AG04450 (cell line): ENCODE data around the gene KCTD16. TPM values are rescaled to one million over a fixed set of nuclear protein-coding genes. Genes with fewer than 3 reads are reported as not detected.

Experiments
- CTCF ChIA-PET: fragments of 300-600, 350-600 bp; formaldehyde crosslinking; extraction: SDS; loops from one replicate; lab custom pipeline; 2022; ENCODE audit warnings: antibody characterized with exemption, inconsistent platforms; lab: Charles Lee
- POLR2A ChIA-PET: fragments of 350-600 bp; formaldehyde crosslinking; extraction: SDS; loops from one replicate; lab custom pipeline; 2021; ENCODE audit warnings: antibody characterized with exemption, inconsistent platforms; lab: Yijun Ruan, JAX
- DNase-seq: peaks from one replicate; pipeline ENCODE4 v3.0.0-alpha.2; 2011; ENCODE audit warnings: low read depth, low spot score
- H3K27ac ChIP-seq: one replicate; pipeline ENCODE4 v1.5.1; 2012; ENCODE audit warnings: low read depth, low read length, control low read depth
- H3K27me3 ChIP-seq: one replicate; pipeline ENCODE4 v1.6.0; 2012; ENCODE audit warnings: low read length; ENCODE audit not compliant: control insufficient read depth, insufficient read depth
- H3K4me3 ChIP-seq: 2 replicates; pipeline ENCODE4 v1.5.1; 2011; ENCODE audit warnings: mild to moderate bottlenecking, low read depth, low read length, control low read depth
- H3K9me3 ChIP-seq: 2 replicates; pipeline ENCODE4 v1.5.1; 2012; ENCODE audit warnings: low read length; ENCODE audit not compliant: control insufficient read depth, insufficient read depth
- polyA plus RNA-seq: library from polyadenylated mRNA; depleted of rRNA; stranded (reverse); fragments of >200 nt; gene quantifications from 2 replicates; pipeline ENCODE4 v1.2.3, GENCODE V29; 2011
- TF ChIP-seq, protein P1 (sequence below): IDR thresholded peaks from 2 replicates; pipeline ENCODE4 v1.5.1; 2011; ENCODE audit warnings: low read depth, low read length, control low read depth, inconsistent platforms

KCTD16 gene
- polyA plus RNA-seq, 1 experiment: 0.38 TPM

DNA sequence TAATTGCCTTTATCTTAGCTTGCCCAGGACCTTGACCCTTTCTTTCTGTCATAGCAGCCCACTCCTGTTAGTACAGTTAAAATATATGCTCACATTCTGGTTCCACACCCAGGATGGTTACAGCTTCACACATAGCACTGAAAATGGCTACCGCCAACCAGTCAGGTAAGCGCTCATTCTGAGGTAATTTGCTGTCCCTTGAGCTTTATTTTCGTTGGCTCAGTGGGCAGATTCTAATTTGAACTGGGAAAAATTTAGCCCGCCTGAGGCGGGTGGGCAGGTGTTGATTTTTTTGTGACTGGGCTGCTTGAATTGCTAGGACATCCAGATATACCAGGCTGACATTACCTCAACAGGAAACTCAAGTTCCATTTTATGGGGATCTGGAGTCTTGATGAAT lies 137.5 kb downstream of the KCTD16 start:
- Histone ChIP-seq H3K27me3 (no peaks in the 10 kb centered on the region), H3K27ac (no peak overlapping the region), H3K4me3 (no peak overlapping the region), H3K9me3 (no peaks in the 10 kb centered on the region)
- ChIA-PET CTCF (no interaction called here), POLR2A (no interaction called here)
- DNase-seq: no peak
- TF ChIP-seq, protein P1, sequence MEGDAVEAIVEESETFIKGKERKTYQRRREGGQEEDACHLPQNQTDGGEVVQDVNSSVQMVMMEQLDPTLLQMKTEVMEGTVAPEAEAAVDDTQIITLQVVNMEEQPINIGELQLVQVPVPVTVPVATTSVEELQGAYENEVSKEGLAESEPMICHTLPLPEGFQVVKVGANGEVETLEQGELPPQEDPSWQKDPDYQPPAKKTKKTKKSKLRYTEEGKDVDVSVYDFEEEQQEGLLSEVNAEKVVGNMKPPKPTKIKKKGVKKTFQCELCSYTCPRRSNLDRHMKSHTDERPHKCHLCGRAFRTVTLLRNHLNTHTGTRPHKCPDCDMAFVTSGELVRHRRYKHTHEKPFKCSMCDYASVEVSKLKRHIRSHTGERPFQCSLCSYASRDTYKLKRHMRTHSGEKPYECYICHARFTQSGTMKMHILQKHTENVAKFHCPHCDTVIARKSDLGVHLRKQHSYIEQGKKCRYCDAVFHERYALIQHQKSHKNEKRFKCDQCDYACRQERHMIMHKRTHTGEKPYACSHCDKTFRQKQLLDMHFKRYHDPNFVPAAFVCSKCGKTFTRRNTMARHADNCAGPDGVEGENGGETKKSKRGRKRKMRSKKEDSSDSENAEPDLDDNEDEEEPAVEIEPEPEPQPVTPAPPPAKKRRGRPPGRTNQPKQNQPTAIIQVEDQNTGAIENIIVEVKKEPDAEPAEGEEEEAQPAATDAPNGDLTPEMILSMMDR: no peak

DNA sequence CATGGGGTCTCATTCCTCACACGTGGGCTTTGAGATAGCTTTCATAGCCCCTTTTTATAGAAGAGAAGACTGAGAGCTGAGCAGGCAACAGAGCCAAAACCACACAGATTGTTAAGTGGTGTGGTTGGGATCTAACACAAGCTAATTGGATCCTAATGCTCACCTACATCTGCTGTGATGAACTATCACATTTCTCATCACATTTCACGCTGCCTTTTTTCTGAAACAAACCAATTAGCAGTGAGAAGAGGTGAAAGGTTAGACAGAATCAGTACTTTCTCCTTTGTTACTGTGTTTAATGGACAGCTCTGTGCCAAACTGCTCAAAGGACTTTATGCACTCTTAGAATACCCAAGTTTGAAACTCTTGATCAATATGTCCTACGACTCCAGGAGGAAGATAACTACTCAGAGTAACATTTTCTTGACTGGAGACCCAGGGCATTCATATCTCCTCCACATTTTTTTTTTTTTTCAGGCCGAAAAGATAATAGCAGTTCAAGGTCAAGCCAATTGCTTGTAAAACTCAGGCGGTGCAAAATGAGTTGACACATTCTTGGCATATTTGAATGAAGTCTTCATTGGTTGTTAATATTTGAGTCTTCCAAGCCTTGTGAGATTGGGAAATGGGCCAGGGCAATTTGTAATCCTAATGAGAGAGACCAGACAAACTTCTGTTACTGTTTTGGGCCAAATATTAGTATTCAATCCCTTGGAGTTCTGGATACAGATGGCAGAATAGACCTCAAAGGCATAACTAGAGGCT lies 138.4 kb downstream of the KCTD16 start:
- TF ChIP-seq, protein P1: no peak
- DNase-seq: no peak
- Histone ChIP-seq H3K27ac (no peak overlapping the region), H3K4me3 (no peak overlapping the region), H3K27me3 (no peaks in the 10 kb centered on the region), H3K9me3 (no peaks in the 10 kb centered on the region)
- ChIA-PET CTCF (no interaction called here), POLR2A (no interaction called here)

DNA sequence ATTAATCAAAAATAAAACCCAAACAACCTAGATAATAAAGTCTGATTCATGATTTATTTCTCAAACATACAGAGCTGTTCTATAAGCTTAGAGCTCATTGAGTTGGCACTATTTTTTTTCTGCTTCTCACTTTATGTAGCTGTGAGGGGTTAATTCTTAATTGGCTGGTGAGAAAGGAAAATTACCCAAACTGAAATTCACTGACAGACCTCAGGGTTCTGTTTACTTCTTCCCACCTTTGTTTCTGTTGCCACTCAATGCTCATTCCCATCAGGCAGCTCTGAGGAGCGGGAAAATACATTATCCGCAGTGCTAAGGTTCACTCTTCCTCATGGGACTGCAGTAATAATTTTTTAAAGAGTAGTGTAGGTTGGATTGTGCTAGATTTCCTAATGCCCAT lies 139.9 kb downstream of the KCTD16 start:
- H3K27ac ChIP-seq: no peak overlapping the region
- DNase-seq: no peak
- ChIA-PET CTCF (no interaction called here), POLR2A (no interaction called here)
- TF ChIP-seq, protein P1: no peak
- no peaks in the 10 kb centered on the region for H3K9me3 ChIP-seq
- H3K27me3 ChIP-seq: no peaks in the 10 kb centered on the region
- H3K4me3 ChIP-seq: no peak overlapping the region

DNA sequence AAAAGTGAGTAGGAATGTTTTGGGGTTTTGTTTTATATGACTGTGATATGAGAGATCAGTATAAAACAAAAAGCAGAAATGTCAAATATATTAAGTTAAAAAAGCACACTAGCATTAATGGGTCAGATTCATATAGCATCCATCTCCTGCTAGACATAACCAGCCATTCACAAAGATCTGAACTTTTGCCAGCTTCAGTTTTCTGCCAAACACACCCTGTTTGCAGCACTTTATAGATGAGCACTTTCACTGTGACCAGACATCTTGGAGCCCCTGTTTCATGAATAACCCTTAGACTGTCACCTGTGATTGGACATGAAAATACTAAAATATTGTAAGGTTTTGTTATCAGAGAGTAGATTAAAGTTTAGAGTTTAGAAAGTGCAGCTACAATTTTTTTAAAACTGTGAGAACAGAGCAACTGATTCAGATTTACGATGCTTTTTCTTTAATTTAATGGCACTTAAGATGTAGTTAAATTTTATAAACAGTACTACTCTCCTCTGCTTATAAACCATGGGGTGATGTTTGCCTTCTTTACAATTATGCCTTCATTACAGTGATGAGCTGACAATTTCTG lies 142.6 kb downstream of the KCTD16 start:
- no peaks in the 10 kb centered on the region for H3K27me3 ChIP-seq
- POLR2A ChIA-PET: no interaction called here
- H3K4me3 ChIP-seq: no peak overlapping the region
- no peaks in the 10 kb centered on the region for H3K9me3 ChIP-seq
- no peak overlapping the region for H3K27ac ChIP-seq
- CTCF ChIA-PET: no interaction called here
- DNase-seq: no peak
- TF ChIP-seq, protein P1: no peak

DNA sequence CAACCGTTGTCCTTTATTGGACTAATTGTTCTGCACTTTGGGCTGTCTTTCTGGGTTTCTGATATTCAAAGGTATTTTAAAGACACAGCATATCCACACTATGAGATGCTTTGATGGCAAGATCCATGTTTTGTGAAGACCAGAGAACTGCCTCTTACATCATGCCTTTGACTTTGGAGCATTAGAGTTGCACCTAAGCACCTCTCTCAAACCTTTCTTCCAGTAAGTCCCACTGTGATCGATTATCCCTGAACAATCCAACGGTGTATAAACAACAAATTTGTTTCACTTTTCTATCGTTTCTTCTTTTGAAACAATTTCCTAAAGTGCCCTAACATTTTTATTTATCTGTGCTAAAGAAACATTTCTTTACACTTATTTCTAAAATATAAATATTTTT lies 144.4 kb downstream of the KCTD16 start:
- no peaks in the 10 kb centered on the region for H3K27me3 ChIP-seq
- no peak for DNase-seq
- H3K4me3 ChIP-seq: no peak overlapping the region
- no peaks in the 10 kb centered on the region for H3K9me3 ChIP-seq
- no peak overlapping the region for H3K27ac ChIP-seq
- TF ChIP-seq, protein P1: no peak
- CTCF ChIA-PET: no interaction called here
- POLR2A ChIA-PET: no interaction called here
